ENCODE measurements around the gene MDM1.
A peak's percentile ranks its signal among the peaks of the same experiment; 100 is the strongest.

Gene MDM1

GRCh38 chr12:68331869-68332727 is at the start of gene MDM1:
Gene MDM1 (minus strand): TSS chr12:68332362. CDS start chr12:68332245, 117 bp downstream.
- H3K27me3 Mint-ChIP-seq = no peaks in the 10 kb centered on the region
- H3K36me3 Mint-ChIP-seq (ENCODE audit: low read depth) = peaks cover 23% of the 10 kb centered on the region
- no peaks in the 10 kb centered on the region for H3K9me3 Mint-ChIP-seq
- peak within 1 kb of the TSS; percentile 87 for H3K4me3 Mint-ChIP-seq
- peaks cover 41% of the 10 kb centered on the region for H3K4me1 Mint-ChIP-seq (ENCODE audit: low read depth)
- H3K27ac Mint-ChIP-seq = peak within 1 kb of the TSS; percentile 87
- peak; percentile 95 for DNase-seq

GRCh38 chr12:68381476-68382219 is 49.5 kb upstream of the MDM1 start:
- H3K36me3 Mint-ChIP-seq (ENCODE audit: low read depth) = no peaks in the 10 kb centered on the region
- H3K27ac Mint-ChIP-seq = no peak overlapping the region
- DNase-seq = no peak
- no peak overlapping the region for H3K4me3 Mint-ChIP-seq
- H3K4me1 Mint-ChIP-seq (ENCODE audit: low read depth) = peaks cover 13% of the 10 kb centered on the region
- H3K9me3 Mint-ChIP-seq = peaks cover 11% of the 10 kb centered on the region
- H3K27me3 Mint-ChIP-seq = no peaks in the 10 kb centered on the region

- Mint-ChIP-seq H3K27me3 (no peaks in the 10 kb centered on the region), H3K4me3 (no peak overlapping the region), H3K9me3 (peaks cover 11% of the 10 kb centered on the region), H3K4me1 (ENCODE audit: low read depth) (peaks cover 28% of the 10 kb centered on the region), H3K36me3 (ENCODE audit: low read depth) (no peaks in the 10 kb centered on the region), H3K27ac (no peak overlapping the region)
- DNase-seq = no peak
These were observed 46.9 kb upstream of the MDM1 start for GRCh38 chr12:68378872-68379606.

- Mint-ChIP-seq H3K36me3 (ENCODE audit: low read depth) (peaks cover 2% of the 10 kb centered on the region), H3K4me1 (ENCODE audit: low read depth) (peaks cover 34% of the 10 kb centered on the region)
These were observed 45.7 kb upstream of the MDM1 start for GRCh38 chr12:68377881-68378280.

GRCh38 chr12:68376901-68377300 is 44.7 kb upstream of the MDM1 start:
- H3K4me1 Mint-ChIP-seq (ENCODE audit: low read depth) = peaks cover 37% of the 10 kb centered on the region

More at GRCh38 chr12:68377881-68378280, 45.7 kb upstream of the MDM1 start:
- Mint-ChIP-seq H3K27me3 (no peaks in the 10 kb centered on the region), H3K9me3 (peaks cover 5% of the 10 kb centered on the region), H3K27ac (no peak overlapping the region), H3K4me3 (no peak overlapping the region)
- no peak for DNase-seq

GRCh38 chr12:68375756-68376695 is 43.9 kb upstream of the MDM1 start:
- Mint-ChIP-seq H3K36me3 (ENCODE audit: low read depth) (peaks cover 2% of the 10 kb centered on the region), H3K4me3 (no peak overlapping the region), H3K27ac (peak overlapping the region; percentile 94), H3K4me1 (ENCODE audit: low read depth) (peaks cover 42% of the 10 kb centered on the region), H3K9me3 (peaks cover 2% of the 10 kb centered on the region), H3K27me3 (no peaks in the 10 kb centered on the region)
- DNase-seq = no peak

More at GRCh38 chr12:68376901-68377300, 44.7 kb upstream of the MDM1 start:
- Mint-ChIP-seq H3K27me3 (no peaks in the 10 kb centered on the region), H3K9me3 (peaks cover 2% of the 10 kb centered on the region), H3K36me3 (ENCODE audit: low read depth) (peaks cover 2% of the 10 kb centered on the region), H3K4me3 (no peak overlapping the region), H3K27ac (no peak overlapping the region)
- no peak for DNase-seq

- Mint-ChIP-seq H3K4me3 (peak overlapping the region; percentile 38), H3K4me1 (ENCODE audit: low read depth) (peaks cover 45% of the 10 kb centered on the region), H3K27ac (peak overlapping the region; percentile 94), H3K9me3 (peaks cover 2% of the 10 kb centered on the region), H3K27me3 (no peaks in the 10 kb centered on the region), H3K36me3 (ENCODE audit: low read depth) (peaks cover 2% of the 10 kb centered on the region)
- DNase-seq = peak; percentile 49
These were observed 42.3 kb upstream of the MDM1 start for GRCh38 chr12:68374307-68374982.

GRCh38 chr12:68370667-68371066 is 38.5 kb upstream of the MDM1 start:
- Mint-ChIP-seq H3K27me3 (no peaks in the 10 kb centered on the region), H3K4me1 (ENCODE audit: low read depth) (peaks cover 66% of the 10 kb centered on the region), H3K36me3 (ENCODE audit: low read depth) (peaks cover 2% of the 10 kb centered on the region), H3K4me3 (no peak overlapping the region), H3K27ac (no peak overlapping the region), H3K9me3 (peaks cover 2% of the 10 kb centered on the region)
- no peak for DNase-seq

- peaks cover 2% of the 10 kb centered on the region for H3K9me3 Mint-ChIP-seq
- no peaks in the 10 kb centered on the region for H3K27me3 Mint-ChIP-seq
- H3K36me3 Mint-ChIP-seq (ENCODE audit: low read depth) = peaks cover 2% of the 10 kb centered on the region
- DNase-seq = no peak
- no peak overlapping the region for H3K27ac Mint-ChIP-seq
- H3K4me3 Mint-ChIP-seq = no peak overlapping the region
- H3K4me1 Mint-ChIP-seq (ENCODE audit: low read depth) = peaks cover 65% of the 10 kb centered on the region
These were observed 37.9 kb upstream of the MDM1 start for GRCh38 chr12:68370006-68370590.

GRCh38 chr12:68368327-68368726 is 36.2 kb upstream of the MDM1 start:
- peaks cover 2% of the 10 kb centered on the region for H3K9me3 Mint-ChIP-seq
- H3K27me3 Mint-ChIP-seq = no peaks in the 10 kb centered on the region
- H3K36me3 Mint-ChIP-seq (ENCODE audit: low read depth) = peaks cover 2% of the 10 kb centered on the region
- H3K27ac Mint-ChIP-seq = no peak overlapping the region
- peaks cover 66% of the 10 kb centered on the region for H3K4me1 Mint-ChIP-seq (ENCODE audit: low read depth)
- H3K4me3 Mint-ChIP-seq = no peak overlapping the region
- DNase-seq = no peak

GRCh38 chr12:68367903-68368302 is 35.7 kb upstream of the MDM1 start:
- Mint-ChIP-seq H3K27ac (no peak overlapping the region), H3K36me3 (ENCODE audit: low read depth) (no peaks in the 10 kb centered on the region), H3K9me3 (no peaks in the 10 kb centered on the region), H3K4me3 (no peak overlapping the region), H3K27me3 (no peaks in the 10 kb centered on the region), H3K4me1 (ENCODE audit: low read depth) (peaks cover 66% of the 10 kb centered on the region)
- DNase-seq = no peak

GRCh38 chr12:68367116-68367515 is 35.0 kb upstream of the MDM1 start:
- no peaks in the 10 kb centered on the region for H3K27me3 Mint-ChIP-seq
- H3K4me1 Mint-ChIP-seq (ENCODE audit: low read depth) = peaks cover 63% of the 10 kb centered on the region
- no peak for DNase-seq
- H3K27ac Mint-ChIP-seq = peak overlapping the region; percentile 31
- H3K4me3 Mint-ChIP-seq = no peak overlapping the region
- no peaks in the 10 kb centered on the region for H3K36me3 Mint-ChIP-seq (ENCODE audit: low read depth)
- H3K9me3 Mint-ChIP-seq = no peaks in the 10 kb centered on the region

Data from activated T-cell treated with anti-CD3 and anti-CD28 coated beads, Interleukin-2, amount 50 U/mL, for 24 hours (primary cell).